OCI-LY1 (cell line): ENCODE measurements around the gene HELZ2.

Experiments used
- H2AFZ ChIP-seq: fragments of 200-600 bp; sonication (generic), shearing (Covaris generic); 2 replicates; pipeline ENCODE4 v1.6.0; 2014; ENCODE audit warnings: antibody characterized with exemption, mild to moderate bottlenecking, low read length
- H3F3A ChIP-seq: fragments of 200-600 bp; sonication (generic), shearing (Covaris generic); 2 replicates; pipeline ENCODE4 v1.6.0; 2014; ENCODE audit warnings: mild to moderate bottlenecking, antibody characterized with exemption, low read length, moderate library complexity; ENCODE audit not compliant: insufficient read depth
- H3K27ac ChIP-seq: fragments of 200-600 bp; sonication (generic); 2 replicates; pipeline ENCODE4 v1.5.1; 2014; ENCODE audit warnings: low read length, mixed run types, mild to moderate bottlenecking, low read depth; ENCODE audit not compliant: poor library complexity, severe bottlenecking
- H3K27me3 ChIP-seq: fragments of 200-600 bp; sonication (generic); 2 replicates; pipeline ENCODE4 v1.6.0; 2014; ENCODE audit warnings: antibody characterized with exemption, mild to moderate bottlenecking, low read length, moderate library complexity; ENCODE audit not compliant: insufficient read depth
- H3K36me3 ChIP-seq: fragments of 200-600 bp; sonication (generic); 2 replicates; pipeline ENCODE4 v1.6.1; 2014; ENCODE audit warnings: mild to moderate bottlenecking, antibody characterized with exemption, low read length, moderate library complexity, mixed read lengths; ENCODE audit not compliant: insufficient read depth
- H3K4me1 ChIP-seq: fragments of 200-600 bp; sonication (generic); 2 replicates; pipeline ENCODE4 v1.5.1; 2014; ENCODE audit warnings: mild to moderate bottlenecking, low read length, moderate library complexity; ENCODE audit not compliant: insufficient read depth, severe bottlenecking
- H3K4me2 ChIP-seq: fragments of 200-600 bp; sonication (generic), shearing (Covaris generic); 2 replicates; pipeline ENCODE4 v1.6.1; 2014; ENCODE audit warnings: low read length
- H3K4me3 ChIP-seq: fragments of 200-600 bp; sonication (generic); 2 replicates; pipeline ENCODE4 v1.5.1; 2014; ENCODE audit warnings: low read length, low read depth, mild to moderate bottlenecking, mixed read lengths; ENCODE audit not compliant: poor library complexity, severe bottlenecking
- H3K79me2 ChIP-seq: fragments of 200-600 bp; shearing (Covaris generic); 2 replicates; pipeline ENCODE4 v1.6.1; 2016; ENCODE audit warnings: mixed run types, low read length, mixed read lengths; ENCODE audit not compliant: insufficient read depth
- H3K9ac ChIP-seq: fragments of 200-600 bp; sonication (generic), shearing (Covaris generic); 2 replicates; pipeline ENCODE4 v1.6.1; 2014; ENCODE audit warnings: mild to moderate bottlenecking, low read length, mixed read lengths
- H3K9me2 ChIP-seq: fragments of 200-600 bp; sonication (generic), shearing (Covaris generic); 2 replicates; pipeline ENCODE4 v1.6.1; 2014; ENCODE audit warnings: low read depth, mild to moderate bottlenecking, low read length, mixed read lengths
- H3K9me3 ChIP-seq: fragments of 200-600 bp; shearing (Covaris generic); 2 replicates; pipeline ENCODE4 v1.6.1; 2014; ENCODE audit warnings: low read length, mixed read lengths
- H4K20me1 ChIP-seq: fragments of 200-600 bp; sonication (generic), shearing (Covaris generic); 2 replicates; pipeline ENCODE4 v1.6.0; 2016; ENCODE audit warnings: mild to moderate bottlenecking, low read length; ENCODE audit not compliant: insufficient read depth
- EZH2 ChIP-seq: fragments of 200-600 bp; sonication (generic), shearing (Covaris generic); IDR thresholded peaks from 2 replicates; pipeline ENCODE4 v1.8.0; 2017; ENCODE audit warnings: borderline replicate concordance, mixed run types, mild to moderate bottlenecking, antibody characterized with exemption, low read length, moderate library complexity, mixed read lengths
- TF ChIP-seq, protein P1 (sequence below): fragments of 200-600 bp; sonication (generic), shearing (Covaris generic); IDR thresholded peaks from 2 replicates; pipeline ENCODE4 v1.5.1; 2017; ENCODE audit warnings: mild to moderate bottlenecking, antibody characterized with exemption, low read length, moderate library complexity, mixed read lengths

HELZ2 gene

DNA sequence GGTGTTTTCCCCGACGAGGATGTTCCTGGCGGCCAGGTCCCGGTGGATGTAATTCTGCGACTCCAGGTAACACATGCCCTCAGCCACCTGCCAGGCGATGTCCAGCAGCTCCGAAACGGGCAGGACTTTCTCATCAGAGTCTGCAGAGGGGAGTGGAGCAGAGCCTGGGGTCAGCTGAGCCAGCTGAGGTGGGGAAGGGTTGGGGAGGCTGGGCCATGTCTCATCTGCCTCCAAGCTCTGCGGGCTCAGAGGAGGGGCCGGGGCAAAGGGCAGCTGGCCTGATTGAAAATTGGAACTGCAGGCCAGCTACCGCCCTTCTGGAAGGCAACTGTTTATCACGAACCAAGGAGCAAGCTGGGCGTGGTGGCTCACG, 43.3 kb downstream of the HELZ2 start:
- Histone ChIP-seq H3K4me3 (no peak overlapping the region), H3K9me3 (no peaks in the 10 kb centered on the region), H3K36me3 (no peaks in the 10 kb centered on the region), H3K9ac (no peak overlapping the region), H2AFZ (no peak overlapping the region), H3K4me1 (no peaks in the 10 kb centered on the region), H3K9me2 (no peaks in the 10 kb centered on the region), H3F3A (no peaks in the 10 kb centered on the region), H4K20me1 (no peaks in the 10 kb centered on the region), H3K27ac (no peak overlapping the region), H3K27me3 (peaks cover 12% of the 10 kb centered on the region; the same call in 1 of the 2 replicates), H3K4me2 (no peak overlapping the region), H3K79me2 (no peaks in the 10 kb centered on the region)
- TF ChIP-seq, protein P1, sequence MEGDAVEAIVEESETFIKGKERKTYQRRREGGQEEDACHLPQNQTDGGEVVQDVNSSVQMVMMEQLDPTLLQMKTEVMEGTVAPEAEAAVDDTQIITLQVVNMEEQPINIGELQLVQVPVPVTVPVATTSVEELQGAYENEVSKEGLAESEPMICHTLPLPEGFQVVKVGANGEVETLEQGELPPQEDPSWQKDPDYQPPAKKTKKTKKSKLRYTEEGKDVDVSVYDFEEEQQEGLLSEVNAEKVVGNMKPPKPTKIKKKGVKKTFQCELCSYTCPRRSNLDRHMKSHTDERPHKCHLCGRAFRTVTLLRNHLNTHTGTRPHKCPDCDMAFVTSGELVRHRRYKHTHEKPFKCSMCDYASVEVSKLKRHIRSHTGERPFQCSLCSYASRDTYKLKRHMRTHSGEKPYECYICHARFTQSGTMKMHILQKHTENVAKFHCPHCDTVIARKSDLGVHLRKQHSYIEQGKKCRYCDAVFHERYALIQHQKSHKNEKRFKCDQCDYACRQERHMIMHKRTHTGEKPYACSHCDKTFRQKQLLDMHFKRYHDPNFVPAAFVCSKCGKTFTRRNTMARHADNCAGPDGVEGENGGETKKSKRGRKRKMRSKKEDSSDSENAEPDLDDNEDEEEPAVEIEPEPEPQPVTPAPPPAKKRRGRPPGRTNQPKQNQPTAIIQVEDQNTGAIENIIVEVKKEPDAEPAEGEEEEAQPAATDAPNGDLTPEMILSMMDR = no peak
- no peak for TF ChIP-seq EZH2

DNA sequence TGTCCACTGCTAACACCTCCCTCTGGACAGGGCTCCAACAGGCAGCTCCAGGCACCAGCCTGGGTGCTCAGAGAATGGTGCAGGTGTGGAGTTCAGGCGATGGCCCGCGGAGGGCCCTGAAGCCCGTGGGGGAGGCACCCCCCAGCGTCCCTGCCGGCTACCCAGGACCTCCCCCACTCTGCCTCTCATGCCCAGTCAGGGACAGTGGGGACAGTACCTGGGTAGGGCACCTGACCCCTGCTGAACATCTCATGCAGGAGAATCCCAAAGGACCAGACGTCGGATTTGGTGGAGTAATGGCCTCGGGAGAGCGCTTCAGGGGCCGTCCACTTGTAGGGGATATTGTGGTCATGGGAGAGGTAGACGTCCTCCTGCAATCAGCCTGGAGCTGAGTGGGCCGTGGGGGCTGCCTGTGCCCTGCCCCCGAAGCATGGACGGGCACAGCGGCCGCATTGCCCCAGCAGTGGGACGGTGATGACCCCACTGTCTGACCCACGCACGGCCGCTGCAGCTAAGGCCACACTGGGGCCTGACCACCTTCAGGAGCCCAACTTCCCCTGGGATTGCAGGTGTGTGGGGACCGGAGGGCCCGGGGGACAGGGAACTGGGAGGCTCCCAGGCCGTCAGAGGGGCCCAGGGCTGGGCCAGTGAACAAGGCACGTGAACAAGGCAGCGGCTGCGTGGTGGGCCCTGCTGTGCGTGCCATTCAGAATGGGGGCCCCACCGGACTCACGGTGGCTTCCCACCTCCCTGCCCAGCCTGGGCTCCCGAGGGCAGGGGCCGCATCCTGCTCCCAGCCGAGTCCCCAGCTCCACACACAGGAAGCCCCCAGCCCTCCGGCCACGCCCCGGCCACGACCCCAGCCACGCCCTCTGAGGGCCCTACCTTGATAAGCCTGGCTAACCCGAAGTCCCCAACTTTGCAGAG, 43.9 kb downstream of the HELZ2 start:
- Histone ChIP-seq H3K9me2 (no peaks in the 10 kb centered on the region), H3K4me3 (no peak overlapping the region), H3K4me1 (no peaks in the 10 kb centered on the region), H3K36me3 (no peaks in the 10 kb centered on the region), H3K9me3 (no peaks in the 10 kb centered on the region), H2AFZ (no peak overlapping the region), H3K27ac (no peak overlapping the region), H3K9ac (no peak overlapping the region), H3K4me2 (no peak overlapping the region), H3K79me2 (no peaks in the 10 kb centered on the region), H3F3A (no peaks in the 10 kb centered on the region), H4K20me1 (no peaks in the 10 kb centered on the region), H3K27me3 (peaks cover 11% of the 10 kb centered on the region; the same call in 1 of the 2 replicates)
- TF ChIP-seq EZH2 = no peak
- TF ChIP-seq, protein P1 = no peak

DNA sequence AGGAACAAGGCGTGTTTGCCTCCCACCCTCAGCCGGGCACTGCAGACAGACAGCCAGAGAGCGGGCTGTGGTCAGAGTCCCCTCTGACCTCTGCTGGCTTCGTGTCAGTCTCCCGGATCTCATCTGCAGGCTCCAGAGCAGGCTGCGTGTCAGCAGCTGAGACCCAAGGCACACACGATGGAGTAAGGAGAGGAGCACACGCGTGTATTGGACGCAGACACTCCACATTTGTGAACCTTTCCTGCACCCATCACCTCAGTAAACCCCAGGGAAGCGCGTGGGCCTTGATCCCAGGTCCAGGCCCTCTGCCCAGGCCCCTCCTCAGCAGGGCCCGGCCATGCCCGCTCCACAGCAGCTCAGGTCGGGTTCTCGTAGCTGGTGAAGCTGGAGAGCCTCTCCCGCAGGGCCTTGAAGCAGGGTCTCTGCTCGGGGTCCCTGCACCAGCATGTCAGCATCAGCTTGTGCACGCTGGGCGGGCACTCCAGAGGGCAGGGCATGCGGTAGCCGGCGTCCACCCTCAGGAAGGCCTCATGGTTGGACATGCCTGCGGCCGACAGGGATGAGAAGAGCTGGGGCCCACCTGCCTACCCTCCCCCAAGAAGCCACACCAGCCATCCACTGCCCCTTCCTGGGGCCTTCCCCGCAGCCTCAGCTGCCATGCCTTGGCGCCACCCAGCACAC, 44.7 kb downstream of the HELZ2 start:
- Histone ChIP-seq H3K9me3 (no peaks in the 10 kb centered on the region), H3K4me3 (no peak overlapping the region), H3K4me1 (no peaks in the 10 kb centered on the region), H3K4me2 (no peak overlapping the region), H3K9me2 (no peaks in the 10 kb centered on the region), H3K27me3 (peaks cover 6% of the 10 kb centered on the region; the same call in 1 of the 2 replicates), H3K9ac (no peak overlapping the region), H3K27ac (no peak overlapping the region), H2AFZ (no peak overlapping the region), H3K36me3 (no peaks in the 10 kb centered on the region; the same call in 1 of the 2 replicates), H3K79me2 (no peaks in the 10 kb centered on the region), H4K20me1 (no peaks in the 10 kb centered on the region), H3F3A (no peaks in the 10 kb centered on the region)
- TF ChIP-seq EZH2 = no peak
- TF ChIP-seq, protein P1 = no peak
